Naive thymus-derived CD8-positive, alpha-beta T cell (primary cell): ENCODE results near the gene NELFB. TPM values are rescaled to one million over a fixed set of nuclear protein-coding genes. Genes with fewer than 3 reads are reported as not detected.

Source experiments
- ATAC-seq, 2 donors: fragments of 150-1000 bp; cut with Tn5 transposase in 1 of 2; sonication (Bioruptor Pico), chemical (Tn5 transposase) in 1 of 2; 1 replicate in 1 of 2; 2 replicates in 1 of 2; pipeline ENCODE4 v1.10.0; 2021; ENCODE audit warnings: mild to moderate bottlenecking in 2 of 2, moderate library complexity in 2 of 2
- POLR2A ChIA-PET: fragments of 350-600 bp; sonication (Branson Sonifier 250); formaldehyde crosslinking; loops from one replicate; lab custom pipeline; 2021; ENCODE audit warnings: antibody characterized with exemption; lab: Charles Lee
- DNase-seq, 10 donors: peaks; one replicate each; pipeline versions ENCODE4 v3.0.0 to v3.0.0-alpha.2; 2020 to 2022
- H3K27ac Mint-ChIP-seq, 10 donors: one replicate each; pipeline ENCODE4 v1.8.0; 2020 to 2022; ENCODE audit warnings: mild to moderate bottlenecking in 10 of 10, mixed read lengths in 10 of 10, moderate library complexity in 4 of 10, inconsistent platforms in 1 of 10
- H3K27me3 Mint-ChIP-seq, 5 donors: one replicate each; pipeline ENCODE4 v1.8.0; 2021 to 2022; ENCODE audit warnings: mixed read lengths in 5 of 5
- H3K36me3 Mint-ChIP-seq, 3 donors: one replicate each; pipeline ENCODE4 v1.8.0; 2020 to 2022; ENCODE audit warnings: mixed read lengths in 3 of 3, mild to moderate bottlenecking in 2 of 3, inconsistent platforms in 1 of 3
- H3K4me1 Mint-ChIP-seq, 4 donors: one replicate each; pipeline ENCODE4 v1.8.0; 2021 to 2022; ENCODE audit warnings: mixed read lengths in 4 of 4
- H3K4me3 Mint-ChIP-seq, 10 donors: one replicate each; pipeline ENCODE4 v1.8.0; 2020 to 2022; ENCODE audit warnings: mild to moderate bottlenecking in 10 of 10, mixed read lengths in 10 of 10, moderate library complexity in 6 of 10, inconsistent platforms in 1 of 10
- H3K9me3 Mint-ChIP-seq, 9 donors: one replicate each; pipeline ENCODE4 v1.8.0; 2020 to 2022; ENCODE audit warnings: mixed read lengths in 9 of 9, mild to moderate bottlenecking in 3 of 9, inconsistent platforms in 1 of 9, moderate library complexity in 1 of 9
- polyA plus RNA-seq, 3 donors: library from polyadenylated mRNA; unstranded; fragments of 300-500 nt; fragmentation: Illumina TruSeq; gene quantifications; one replicate each; pipeline ENCODE4 v1.2.3, GENCODE V29; 2021
- total RNA-seq, 8 experiments: library from RNA in 2 of 8; stranded (reverse) in 2 of 8; gene quantifications; one replicate each; pipeline ENCODE4 v1.2.3 and lab custom pipeline; 2021 to 2026

The NELFB gene
- total and polyA plus RNA-seq, 5 experiments from 2014 or later, result 20.4 to 45.9 (median 29.7) TPM

DNA sequence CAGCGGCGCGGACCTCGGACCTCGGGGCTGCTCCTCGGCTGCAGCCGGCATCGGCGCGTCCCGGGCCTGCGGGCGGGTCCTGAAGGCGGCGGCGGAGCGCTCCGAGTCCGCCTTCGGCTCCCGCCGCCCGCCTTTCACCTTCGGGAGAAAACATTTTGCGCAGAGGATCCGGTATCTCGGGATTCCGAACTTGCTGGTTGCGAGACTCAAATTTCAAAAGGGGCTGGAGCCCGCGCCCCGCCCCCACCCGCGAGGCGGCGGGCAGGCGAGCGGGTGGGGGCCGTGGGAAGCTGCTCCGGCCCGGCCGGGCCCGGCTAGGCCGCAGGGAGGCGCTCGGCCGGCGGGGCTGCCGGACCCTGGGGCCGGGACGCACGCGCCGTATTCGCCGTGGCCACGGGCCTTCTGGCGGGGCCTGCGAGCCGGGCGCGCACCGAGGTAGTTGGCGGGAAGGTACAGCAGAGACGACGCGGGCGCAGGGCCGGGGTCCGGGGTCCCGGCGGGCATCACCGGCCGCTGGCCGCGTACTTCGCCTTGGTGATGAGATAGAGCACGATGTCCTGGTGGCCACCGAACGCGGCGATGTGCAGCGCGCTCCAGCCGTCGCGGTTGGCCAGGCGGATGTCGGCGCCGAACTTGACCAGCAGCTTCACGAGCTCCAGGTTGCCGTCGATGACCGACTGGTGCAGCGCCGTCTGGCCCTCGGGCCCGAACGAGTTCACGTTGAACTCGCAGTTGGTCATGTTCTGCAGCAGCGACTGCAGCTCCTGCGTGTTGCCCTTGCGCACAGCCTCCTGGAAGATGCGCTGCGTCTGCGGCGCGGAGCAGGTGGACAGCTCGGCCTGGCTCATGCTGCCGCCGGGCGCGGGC lies 46.2 kb downstream of the NELFB start:
- peaks cover 0 to 2% (median 0%) of the 10 kb centered on the region in 9 donors for H3K9me3 Mint-ChIP-seq
- H3K27me3 Mint-ChIP-seq, result peaks cover 6 to 32% (median 14%) of the 10 kb centered on the region in 5 donors
- H3K4me1 Mint-ChIP-seq, result peaks cover 4 to 27% (median 23%) of the 10 kb centered on the region in 4 donors
- DNase-seq (peak in 2 of 10 donors; percentile 1 to 16), ATAC-seq (peak in 1 of 2 donors; percentile 19)
- peak overlapping the region; percentile 60 to 86 (median 76) for H3K4me3 Mint-ChIP-seq
- peaks cover 0 to 2% (median 0%) of the 10 kb centered on the region in 3 donors for H3K36me3 Mint-ChIP-seq
- POLR2A ChIA-PET, result interaction anchor here (0.7 to 2.0 kb wide), 8 partner anchors 20 to 215 kb away, joined by 3 to 9 read pairs (median 4); partner anchors contain the start of genes ENTPD8, EXD3, MAN1B1 and NELFB
- H3K27ac Mint-ChIP-seq, result no peak overlapping the region

DNA sequence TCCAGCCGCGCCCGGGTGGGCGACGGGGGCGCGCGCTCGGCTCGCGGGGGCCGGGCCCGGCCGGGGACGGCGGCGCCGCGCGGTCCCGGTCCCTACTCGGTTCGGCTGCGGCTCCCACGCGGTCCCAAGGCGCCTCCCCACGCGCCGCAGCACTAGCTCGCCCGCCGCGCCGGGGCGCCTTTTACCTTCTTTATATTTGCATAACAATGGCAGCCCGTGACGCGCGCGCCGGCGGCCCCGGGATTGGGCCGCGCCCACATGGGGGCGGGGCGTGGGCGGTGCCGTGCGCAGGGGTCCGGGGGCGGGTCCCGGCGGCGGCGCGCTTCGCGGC lies 47.0 kb downstream of the NELFB start, which contains the start of gene NRARP:
NRARP (minus strand) TSS at position 154 of the 331 bp plus-strand sequence. CDS start 343 bp downstream, outside the sequence.
- Mint-ChIP-seq H3K9me3 (no peaks in the 10 kb centered on the region), H3K36me3 (no peaks in the 10 kb centered on the region), H3K27me3 (peaks cover under 1 to 24% (median 9%) of the 10 kb centered on the region in 5 donors), H3K27ac (no peak within 1 kb of the TSS), H3K4me3 (peak within 1 kb of the TSS; percentile 59 to 86 (median 67)), H3K4me1 (peaks cover 2 to 27% (median 18%) of the 10 kb centered on the region in 4 donors)
- DNase-seq (peak; percentile 83 to 96 (median 91)), ATAC-seq (peak; percentile 87 to 90)
- POLR2A ChIA-PET, result interaction anchor here (0.7 to 2.0 kb wide), 10 partner anchors 9 to 216 kb away, joined by 3 to 9 read pairs (median 3); partner anchors contain the start of genes EXD3, MAN1B1, NELFB and NOXA1

- Mint-ChIP-seq H3K4me3 (peak overlapping the region in 4 of 10 donors; percentile 27 to 70 (median 39)), H3K4me1 (peaks cover 5 to 27% (median 20%) of the 10 kb centered on the region in 4 donors), H3K36me3 (no peaks in the 10 kb centered on the region), H3K27ac (no peak overlapping the region), H3K9me3 (no peaks in the 10 kb centered on the region), H3K27me3 (peaks cover 0 to 20% (median 6%) of the 10 kb centered on the region in 5 donors)
- ATAC-seq (peak; percentile 36 to 51), DNase-seq (no peak)
- POLR2A ChIA-PET, result interaction anchor here (0.7 to 2.0 kb wide), 9 partner anchors 9 to 216 kb away, joined by 3 to 9 read pairs (median 3); partner anchors contain the start of genes EXD3, MAN1B1, NELFB and NOXA1
These were observed 47.5 kb downstream of the NELFB start for GRCh38 chr9:137302449-137303150.

DNA sequence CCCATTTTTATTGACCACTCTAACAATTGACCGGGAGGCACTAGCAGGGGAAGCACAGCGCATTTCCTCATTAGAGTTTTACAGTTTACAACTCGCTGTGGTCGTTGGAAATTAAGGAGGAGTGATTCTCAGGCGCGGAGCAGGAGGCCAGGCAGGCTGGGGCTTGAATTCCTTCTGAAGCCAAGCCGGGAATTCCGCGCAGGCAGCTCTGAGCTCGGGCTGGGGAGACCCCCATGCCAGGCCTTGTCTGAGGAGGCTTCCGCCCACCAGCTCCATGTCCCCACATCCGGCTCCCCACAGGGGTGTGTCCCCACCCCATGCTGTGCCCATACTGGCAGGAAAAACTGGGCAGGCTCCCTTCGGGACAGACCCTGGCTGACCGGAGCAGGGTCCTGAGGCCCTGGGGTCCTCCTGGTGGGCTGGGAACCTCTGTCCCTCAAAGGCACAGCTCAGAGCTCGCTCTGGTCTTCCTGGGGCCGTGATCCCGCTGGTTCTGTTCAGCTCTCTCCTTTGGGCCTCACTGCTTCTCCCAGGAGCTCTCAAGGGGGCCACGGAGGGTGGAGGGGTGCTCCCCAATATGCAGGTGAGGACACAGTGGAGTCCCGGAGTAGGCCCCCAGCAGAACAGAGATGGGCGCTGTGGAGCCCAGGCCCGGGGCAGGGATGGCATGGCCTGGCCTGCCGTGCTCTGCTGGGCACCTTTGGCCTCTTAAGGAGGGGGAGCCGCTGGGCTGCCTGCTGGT lies 48.2 kb downstream of the NELFB start:
- H3K4me3 Mint-ChIP-seq, result peak overlapping the region; percentile 18 to 45 (median 39)
- DNase-seq (peak in 1 of 10 donors; percentile 61), ATAC-seq (no peak)
- peak overlapping the region in 2 of 10 donors; percentile 1 to 43 for H3K27ac Mint-ChIP-seq
- H3K27me3 Mint-ChIP-seq, result peaks cover 0 to 17% (median 6%) of the 10 kb centered on the region in 5 donors
- no peaks in the 10 kb centered on the region for H3K36me3 Mint-ChIP-seq
- peaks cover 5 to 27% (median 20%) of the 10 kb centered on the region in 4 donors for H3K4me1 Mint-ChIP-seq
- no peaks in the 10 kb centered on the region for H3K9me3 Mint-ChIP-seq
- POLR2A ChIA-PET, result interaction anchor here (0.6 to 1.1 kb wide), 4 partner anchors 10 to 297 kb away, joined by 3 to 4 read pairs (median 4); no protein-coding TSS in a partner anchor

DNA sequence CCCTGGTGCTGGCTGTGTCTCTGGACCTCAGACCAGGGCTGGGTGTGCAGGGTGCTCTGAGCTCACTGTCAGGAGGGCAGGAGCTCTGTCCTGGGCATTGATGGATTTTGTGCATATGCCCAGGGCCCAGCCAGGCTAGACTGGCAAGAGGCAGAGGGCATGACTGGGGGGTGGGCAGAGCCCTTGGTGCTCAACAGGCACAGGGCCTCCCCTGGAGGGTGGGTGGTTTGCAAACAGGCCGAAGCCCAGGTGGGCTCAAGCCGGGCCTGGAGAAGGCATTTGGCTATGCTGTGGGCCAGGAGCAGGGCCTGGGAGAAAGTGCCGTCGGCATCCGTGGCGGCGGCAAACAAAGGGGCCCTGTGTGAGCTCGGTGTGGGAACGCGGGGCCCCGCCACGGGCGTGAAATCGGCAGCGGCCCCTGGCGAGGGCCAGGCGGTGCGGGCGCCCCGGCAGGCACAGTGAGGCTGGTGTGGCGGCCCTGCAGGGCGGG lies 48.8 kb downstream of the NELFB start:
- DNase-seq (peak in 1 of 10 donors; percentile 61), ATAC-seq (no peak)
- peak overlapping the region in 7 of 10 donors; percentile 14 to 45 (median 39) for H3K4me3 Mint-ChIP-seq
- peak overlapping the region in 1 of 10 donors; percentile 27 for H3K27ac Mint-ChIP-seq
- H3K9me3 Mint-ChIP-seq, result no peaks in the 10 kb centered on the region
- POLR2A ChIA-PET, result interaction anchor here (0.6 to 1.1 kb wide), 4 partner anchors 16 to 296 kb away, joined by 3 to 4 read pairs (median 4); no protein-coding TSS in a partner anchor
- H3K27me3 Mint-ChIP-seq, result peaks cover 0 to 12% (median 3%) of the 10 kb centered on the region in 5 donors
- no peaks in the 10 kb centered on the region for H3K36me3 Mint-ChIP-seq
- H3K4me1 Mint-ChIP-seq, result peaks cover 5 to 27% (median 20%) of the 10 kb centered on the region in 4 donors

DNA sequence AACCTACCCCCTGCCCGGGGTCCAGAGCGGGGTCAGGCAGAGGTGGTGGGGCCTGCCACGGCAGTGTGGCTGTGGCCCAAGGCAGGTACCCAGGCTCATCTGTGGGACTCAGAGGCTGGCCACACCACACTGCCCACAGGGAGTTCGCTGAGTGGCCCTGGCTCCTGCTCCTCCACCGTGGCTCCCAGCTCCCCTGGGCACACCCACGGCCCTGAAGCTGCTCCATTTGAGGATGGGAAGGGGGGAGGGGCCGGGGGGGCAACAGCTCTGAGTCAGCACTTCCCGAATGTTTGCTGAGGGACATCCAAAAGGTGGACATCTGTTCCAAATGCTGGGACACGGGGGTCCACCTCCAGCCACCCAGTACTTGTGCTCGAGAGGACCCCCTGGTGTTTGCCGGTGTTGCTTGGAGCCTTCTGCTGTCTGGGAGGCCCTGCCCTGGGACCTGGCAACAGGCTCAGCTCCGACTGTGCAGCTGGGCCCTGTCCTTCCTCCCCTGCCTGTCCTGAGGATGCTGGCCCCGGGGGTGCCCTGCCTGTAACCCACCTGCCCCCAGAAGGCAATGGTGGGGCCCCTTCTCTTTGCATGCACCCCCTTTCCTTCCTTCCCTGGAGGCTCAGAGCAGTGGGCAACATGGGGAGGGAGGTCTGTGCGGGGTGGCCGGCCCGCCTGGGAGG lies 49.4 kb downstream of the NELFB start:
- peaks cover 5 to 27% (median 20%) of the 10 kb centered on the region in 4 donors for H3K4me1 Mint-ChIP-seq
- H3K9me3 Mint-ChIP-seq, result no peaks in the 10 kb centered on the region
- POLR2A ChIA-PET, result interaction anchor here (0.6 to 1.1 kb wide), 3 partner anchors 18 to 248 kb away, joined by 3 read pairs; partner anchors contain the start of gene MRPL41
- H3K27ac Mint-ChIP-seq, result no peak overlapping the region
- no peak for ATAC-seq
- H3K27me3 Mint-ChIP-seq, result peaks cover 0 to 7% (median 0%) of the 10 kb centered on the region in 5 donors
- no peaks in the 10 kb centered on the region for H3K36me3 Mint-ChIP-seq
- H3K4me3 Mint-ChIP-seq, result peak overlapping the region in 1 of 10 donors; percentile 47
- peak in 1 of 10 donors; percentile 53 for DNase-seq

DNA sequence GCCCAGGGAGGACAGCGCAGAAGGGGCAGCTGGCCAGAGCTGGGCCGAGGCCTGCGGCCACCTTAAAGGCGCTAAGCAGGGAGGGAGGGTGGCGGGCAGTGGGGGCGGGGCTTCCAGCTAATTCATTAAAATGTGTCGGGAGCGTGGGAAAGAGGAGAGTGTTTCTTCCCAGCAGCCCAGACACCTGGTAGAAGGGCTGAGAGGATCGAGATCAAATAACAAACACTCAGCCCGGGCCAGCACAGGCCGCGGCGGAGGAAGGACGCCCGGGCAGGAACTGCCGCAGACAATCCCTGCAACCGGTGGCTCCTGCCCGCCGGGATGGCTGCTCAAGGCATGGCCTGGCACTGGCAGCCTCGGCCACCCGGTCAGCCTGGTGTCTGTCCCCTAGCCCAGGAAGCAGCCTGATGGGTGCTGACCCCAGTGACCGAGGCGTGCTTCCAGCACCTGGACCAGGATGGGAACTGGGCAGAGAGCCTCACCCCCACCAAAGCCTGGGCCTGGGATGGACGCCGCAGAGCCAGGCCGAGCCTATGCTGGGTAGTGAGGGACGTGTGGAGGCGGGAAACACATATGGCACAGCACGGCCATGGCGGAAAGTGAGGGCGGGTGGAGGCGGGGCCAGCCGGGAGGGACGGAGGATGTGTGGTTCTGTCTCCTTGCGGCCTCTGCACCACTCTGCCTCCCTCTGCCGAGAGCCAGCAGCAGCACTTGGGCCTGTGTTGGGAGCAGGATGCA lies 50.1 kb downstream of the NELFB start:
- Mint-ChIP-seq H3K9me3 (no peaks in the 10 kb centered on the region), H3K27me3 (peaks cover 0 to 3% (median 0%) of the 10 kb centered on the region in 5 donors), H3K27ac (peak overlapping the region in 1 of 10 donors; percentile 33), H3K4me3 (peak overlapping the region in 9 of 10 donors; percentile 2 to 67 (median 34)), H3K36me3 (no peaks in the 10 kb centered on the region), H3K4me1 (peaks cover 5 to 24% (median 17%) of the 10 kb centered on the region in 4 donors)
- DNase-seq (peak in 8 of 10 donors; percentile 25 to 81 (median 44)), ATAC-seq (peak; percentile 33 to 44)
- POLR2A ChIA-PET, result interaction anchor here (1.0 kb wide), 1 partner anchor 247 kb away, joined by 3 read pairs; the partner anchor contains the start of gene MRPL41

- no peaks in the 10 kb centered on the region for H3K36me3 Mint-ChIP-seq
- peaks cover 3 to 21% (median 15%) of the 10 kb centered on the region in 4 donors for H3K4me1 Mint-ChIP-seq
- H3K27ac Mint-ChIP-seq, result no peak overlapping the region
- POLR2A ChIA-PET, result interaction anchor here (1.0 kb wide), 1 partner anchor 118 kb away, joined by 3 read pairs; no protein-coding TSS in a partner anchor
- no peak for DNase-seq
- no peaks in the 10 kb centered on the region for H3K9me3 Mint-ChIP-seq
- peak overlapping the region in 5 of 10 donors; percentile 22 to 67 (median 47) for H3K4me3 Mint-ChIP-seq
- ATAC-seq, result no peak
- H3K27me3 Mint-ChIP-seq, result peaks cover 0 to 1% (median 0%) of the 10 kb centered on the region in 5 donors
These were observed 50.6 kb downstream of the NELFB start for GRCh38 chr9:137305798-137306065.

- ATAC-seq, result no peak
- Mint-ChIP-seq H3K27ac (peak overlapping the region in 1 of 10 donors; percentile 36), H3K27me3 (no peaks in the 10 kb centered on the region), H3K4me3 (peak overlapping the region in 3 of 10 donors; percentile 36 to 47 (median 42)), H3K9me3 (no peaks in the 10 kb centered on the region), H3K36me3 (no peaks in the 10 kb centered on the region), H3K4me1 (peaks cover 2 to 19% (median 13%) of the 10 kb centered on the region in 4 donors)
- POLR2A ChIA-PET, result interaction anchor here (0.6 to 1.0 kb wide), 2 partner anchors 19 to 118 kb away, joined by 3 to 4 read pairs; no protein-coding TSS in a partner anchor
- DNase-seq, result no peak
These were observed 51.1 kb downstream of the NELFB start for GRCh38 chr9:137306066-137306849.
